GM18519 (cell line): ENCODE measurements around the gene TEKT4.
"Not testable (repeated sequence)": the region's sequence is repeated elsewhere in the genome, so short reads cannot be mapped to it uniquely, and the experiment has no call there.

Experiments
- ATAC-seq: cut with Tn5 transposase; IDR thresholded peaks from one replicate; pipeline ENCODE4 v1.9.1; 2021; ENCODE audit warnings: mild to moderate bottlenecking, moderate library complexity; ENCODE audit not compliant: unreplicated experiment, low FRiP score

Gene TEKT4

GRCh38 chr2:94875820-94876522 lies 4.7 kb downstream of the TEKT4 start:
- ATAC-seq, result no peak

GRCh38 chr2:94876523-94876863 lies 5.3 kb downstream of the TEKT4 start:
- no peak for ATAC-seq

- no peak for ATAC-seq
Observed at GRCh38 chr2:94877129-94877528, 5.9 kb downstream of the TEKT4 start.

- not testable (repeated sequence) for ATAC-seq
Observed at GRCh38 chr2:94878575-94878974, 7.3 kb downstream of the TEKT4 start.

GRCh38 chr2:94879314-94879981 lies 8.2 kb downstream of the TEKT4 start:
- ATAC-seq, result no peak

- no peak for ATAC-seq
Observed at GRCh38 chr2:94879982-94880377, 8.8 kb downstream of the TEKT4 start.

GRCh38 chr2:94880507-94880906 lies 9.3 kb downstream of the TEKT4 start:
- ATAC-seq, result no peak

- ATAC-seq, result no peak
Observed at GRCh38 chr2:94881070-94881469, 9.8 kb downstream of the TEKT4 start.

- ATAC-seq, result no peak
Observed at GRCh38 chr2:94890234-94890633, 19.0 kb downstream of the TEKT4 start.

- not testable (repeated sequence) for ATAC-seq
Observed at GRCh38 chr2:94895273-94895672, 24.0 kb downstream of the TEKT4 start.

- ATAC-seq, result not testable (repeated sequence)
Observed at GRCh38 chr2:94906976-94907375, 35.7 kb downstream of the TEKT4 start.

GRCh38 chr2:94923196-94923595 lies 52.0 kb downstream of the TEKT4 start:
- ATAC-seq, result no peak

GRCh38 chr2:94924999-94925398 lies 53.8 kb downstream of the TEKT4 start:
- ATAC-seq, result not testable (repeated sequence)
